Left ventricle myocardium superior (tissue), 1 donor: ENCODE data around the gene VENTX. TPM values are rescaled to one million over a fixed set of nuclear protein-coding genes. Genes with fewer than 3 reads are reported as not detected.
"Not testable (repeated sequence)": the region's sequence is repeated elsewhere in the genome, so short reads cannot be mapped to it uniquely, and the experiment has no call there.

ENCODE experiments used
- ATAC-seq: fragments of 200-7000 bp; cut with Tn5 transposase; one replicate; pipeline ENCODE4 v1.9.1; 2020; ENCODE audit warnings: mild to moderate bottlenecking, moderate library complexity
- DNase-seq: peaks from one replicate; pipeline ENCODE4 v3.0.0-alpha.2; 2020
- intact Hi-C: fragments of 100-400 bp; cut with micrococcal nuclease; formaldehyde crosslinking; loops from one replicate; pipeline ENCODE4 v1.11.0; 2022
- total RNA-seq: library from RNA; stranded (reverse); fragmentation: NEBNext Ultra II Directional; extraction: Animal tissue kit (Norgen Biotek cat#: 25700); gene quantifications from one replicate; pipeline ENCODE4 v1.2.1, GENCODE V29; 2021
- donor health status: DM: no; HTN: yes; CAD: no; lungs with severe emphysema.

Gene VENTX
- total RNA-seq, 1 donor from 2014 or later: 0.99 TPM

DNA sequence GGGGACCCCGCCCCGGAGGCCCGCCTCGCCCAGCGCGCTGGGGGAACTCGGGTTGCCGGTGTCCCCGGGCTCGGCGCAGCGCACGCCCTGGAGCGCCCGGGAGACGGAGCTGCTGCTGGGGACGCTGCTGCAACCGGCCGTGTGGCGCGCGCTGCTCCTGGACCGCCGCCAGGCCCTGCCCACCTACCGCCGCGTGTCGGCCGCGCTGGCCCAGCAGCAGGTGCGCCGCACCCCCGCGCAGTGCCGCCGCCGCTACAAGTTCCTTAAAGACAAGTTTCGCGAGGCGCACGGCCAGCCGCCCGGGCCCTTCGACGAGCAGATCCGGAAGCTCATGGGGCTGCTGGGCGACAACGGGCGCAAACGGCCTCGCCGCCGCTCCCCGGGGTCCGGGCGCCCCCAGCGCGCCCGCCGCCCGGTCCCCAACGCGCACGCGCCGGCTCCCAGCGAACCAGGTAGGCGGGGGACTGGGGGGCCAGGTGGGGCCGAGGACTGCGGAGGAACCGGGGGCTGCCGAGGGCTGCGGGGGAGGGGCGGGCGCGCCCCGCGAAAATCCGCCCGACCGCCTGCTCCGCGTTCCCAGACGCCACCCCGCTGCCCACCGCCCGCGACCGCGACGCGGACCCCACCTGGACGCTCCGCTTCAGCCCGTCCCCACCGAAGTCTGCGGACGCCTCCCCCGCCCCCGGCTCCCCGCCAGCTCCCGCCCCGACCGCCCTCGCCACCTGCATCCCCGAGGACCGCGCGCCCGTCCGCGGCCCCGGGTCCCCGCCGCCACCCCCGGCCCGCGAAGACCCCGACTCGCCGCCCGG, 7.1 kb upstream of the VENTX start:
- intact Hi-C loops: no loop called here
- ATAC-seq (no peak), DNase-seq (peak; percentile 59)

DNA sequence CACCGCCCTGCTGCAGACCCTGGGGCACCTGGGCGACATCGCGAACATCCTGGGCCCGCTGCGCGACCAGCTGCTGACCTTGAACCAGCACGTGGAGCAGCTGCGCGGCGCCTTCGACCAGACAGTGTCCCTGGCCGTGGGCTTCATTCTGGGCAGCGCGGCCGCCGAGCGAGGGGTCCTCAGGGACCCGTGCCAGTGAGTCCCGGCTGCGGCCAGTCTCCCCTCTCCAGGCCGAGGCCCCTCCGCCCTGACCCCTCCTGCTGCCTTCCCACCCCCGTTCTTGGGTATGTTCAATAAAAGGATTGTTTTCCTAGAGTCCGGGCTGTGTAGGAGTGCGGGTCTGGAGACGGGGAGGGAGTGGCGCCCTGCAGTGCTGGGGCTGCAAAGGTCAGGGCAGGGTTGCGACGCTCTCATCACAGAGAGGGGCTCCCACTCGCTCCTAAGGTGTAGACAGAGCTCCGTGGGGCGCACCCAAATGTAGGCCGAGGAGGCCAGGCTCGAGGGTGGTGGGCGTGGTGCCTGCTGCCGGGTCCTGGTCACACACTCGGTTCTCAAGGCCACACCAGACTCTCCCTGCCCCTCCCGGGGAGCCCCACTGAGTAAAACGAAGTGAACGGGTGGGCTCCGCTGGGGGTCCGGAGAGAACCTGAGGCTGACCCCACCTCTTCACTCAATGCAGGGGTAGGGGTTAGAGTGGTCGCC, 6.3 kb upstream of the VENTX start:
- no peak for DNase-seq
- no peak for ATAC-seq
- intact Hi-C loops: no loop called here

DNA sequence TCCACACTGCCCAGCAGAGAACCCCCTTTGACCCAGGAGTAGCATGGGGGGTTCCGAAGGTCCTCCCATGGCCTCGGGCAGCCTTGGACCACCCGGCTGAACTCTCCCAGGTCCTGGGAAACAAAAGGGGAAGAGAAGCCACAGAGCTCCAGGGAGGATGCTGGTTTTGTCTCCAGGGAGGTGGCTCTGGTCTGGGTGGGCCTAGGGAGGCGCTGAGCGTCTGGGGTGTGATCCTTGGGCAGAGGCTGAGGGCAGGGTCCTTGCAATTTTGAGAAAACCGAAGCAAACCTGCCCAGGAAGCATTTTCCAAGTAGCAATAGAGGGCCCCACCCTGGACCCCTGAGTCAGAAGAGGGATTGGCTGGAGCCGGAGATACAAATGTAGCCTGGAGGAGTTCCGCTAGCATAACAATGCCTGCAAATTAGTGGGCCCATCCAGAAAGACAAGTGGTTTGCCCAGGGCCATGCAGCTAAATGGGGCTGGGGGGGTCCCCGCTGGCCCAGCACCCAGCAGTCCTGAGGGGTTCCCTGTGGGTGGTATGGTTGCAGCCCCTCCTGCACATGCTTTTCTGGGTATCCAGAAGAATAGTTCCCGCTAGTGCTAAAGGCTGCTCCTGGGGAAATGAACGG, 5.6 kb upstream of the VENTX start:
- no peak for DNase-seq
- ATAC-seq: no peak
- intact Hi-C loops: no loop called here

DNA sequence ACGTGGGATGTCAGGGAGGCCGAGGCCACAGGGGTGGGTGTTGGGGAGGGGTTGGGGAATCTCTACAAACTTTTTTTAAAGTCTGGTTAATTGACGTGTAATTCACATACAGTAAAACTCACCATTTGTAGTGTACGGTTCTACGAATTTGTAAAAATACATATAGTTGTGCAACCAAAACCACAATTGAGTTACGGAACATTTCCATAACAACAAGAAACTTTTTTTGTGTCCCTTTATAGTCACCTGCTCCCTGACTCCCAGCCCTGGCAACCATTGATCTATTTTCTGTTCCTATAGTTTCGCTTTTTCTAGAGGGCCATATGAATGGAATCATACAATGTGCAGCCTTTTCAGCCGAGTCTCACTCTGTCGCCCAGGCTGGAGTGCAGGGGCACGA, 2.9 kb upstream of the VENTX start:
- ATAC-seq, DNase-seq, intact Hi-C loops: not testable (repeated sequence)

DNA sequence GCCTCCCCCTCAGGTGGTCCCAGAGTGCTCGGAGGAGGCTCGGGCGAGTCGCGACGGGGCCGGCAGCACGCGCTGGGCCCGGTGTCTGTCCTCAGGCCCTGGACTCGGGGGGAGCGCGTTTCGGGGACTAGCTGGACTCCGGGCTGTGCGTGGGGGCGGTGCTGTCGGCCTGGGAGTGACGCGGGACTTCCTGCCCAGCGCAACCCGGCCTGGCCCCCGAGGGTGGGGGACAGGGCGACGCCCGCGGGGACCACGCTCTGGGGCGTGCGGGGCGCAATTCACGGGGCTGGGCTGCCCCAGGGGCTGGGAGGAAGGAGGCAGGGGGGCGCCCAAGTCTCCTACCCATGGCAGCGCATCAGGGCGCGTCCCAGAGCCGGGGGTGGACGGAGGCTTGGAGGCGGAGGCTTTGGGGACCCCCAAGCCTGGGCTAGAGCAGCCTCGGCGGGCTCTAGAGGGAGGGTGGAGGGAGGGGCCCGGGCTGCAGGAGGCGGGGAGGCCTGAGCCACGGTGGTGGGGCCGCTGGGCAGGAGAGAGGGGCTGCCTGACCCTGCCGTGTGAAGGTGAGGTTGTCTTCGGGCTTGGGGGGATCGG, 2.3 kb upstream of the VENTX start:
- ATAC-seq (peak; percentile 52), DNase-seq (peak; percentile 62)
- intact Hi-C loops: no loop called here

DNA sequence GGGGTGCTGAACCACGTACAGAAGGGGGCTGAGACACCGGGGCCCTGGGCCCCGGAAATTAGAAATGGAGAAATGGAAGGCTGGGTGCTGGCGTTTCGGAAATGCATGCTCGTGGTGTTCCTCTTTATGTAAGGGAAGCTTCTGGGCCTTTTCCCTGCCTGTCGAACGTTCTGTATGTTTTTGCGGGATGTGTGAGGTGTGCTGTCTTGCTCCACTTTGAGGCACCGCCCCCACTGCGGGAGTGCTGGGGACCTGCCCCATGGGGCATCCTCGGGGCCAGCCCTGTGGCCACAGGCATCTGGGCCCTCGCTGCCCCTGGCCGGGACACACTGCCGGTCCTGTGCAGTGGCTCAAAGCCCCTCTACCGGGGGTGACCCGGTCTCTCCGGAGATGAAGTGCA, 1.7 kb upstream of the VENTX start:
- DNase-seq: no peak
- ATAC-seq: peak; percentile 44
- intact Hi-C loops: no loop called here

DNA sequence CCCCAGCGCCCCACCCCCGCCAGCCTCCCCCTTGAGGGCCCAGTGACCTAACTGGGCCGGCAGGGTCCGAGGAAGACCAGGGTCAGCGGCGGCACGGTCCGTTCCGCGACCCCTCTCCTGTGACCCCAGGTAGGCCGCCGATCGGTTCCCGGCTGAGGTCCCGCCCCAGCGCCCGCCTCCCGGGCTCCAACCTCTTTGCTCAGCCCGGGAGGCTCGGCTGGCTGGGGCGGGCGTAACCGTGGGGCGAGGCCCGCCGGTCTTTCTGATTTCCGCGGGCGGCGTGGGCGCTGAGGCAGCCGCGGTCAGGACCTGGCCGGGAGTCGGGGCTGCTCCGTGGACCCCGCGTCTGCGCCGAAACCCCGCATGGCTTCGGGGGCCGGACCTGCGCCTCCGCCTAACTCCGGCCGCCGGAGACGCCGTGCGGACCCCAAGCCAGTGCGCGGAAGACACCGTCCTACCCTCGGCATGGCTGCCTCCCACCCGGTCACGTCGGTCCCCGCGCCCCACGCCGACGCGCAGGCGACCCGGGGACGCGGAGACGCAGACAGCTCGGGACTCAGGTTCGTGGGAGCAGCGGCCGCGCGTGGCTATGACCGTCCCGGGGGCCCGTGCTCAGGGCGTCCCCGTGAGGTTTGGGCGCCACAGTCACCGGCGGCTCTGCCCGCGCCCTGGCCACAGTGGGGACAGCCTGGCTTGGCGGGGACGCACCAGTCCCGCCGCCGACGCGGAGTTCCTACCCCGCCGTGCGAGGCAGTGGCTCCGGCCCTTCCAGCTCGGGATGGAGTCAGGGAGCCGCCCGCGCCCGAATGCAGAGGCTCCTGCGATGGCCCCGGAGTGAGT, 1.0 kb upstream of the VENTX start:
- no peak for DNase-seq
- intact Hi-C loops: no loop called here

DNA sequence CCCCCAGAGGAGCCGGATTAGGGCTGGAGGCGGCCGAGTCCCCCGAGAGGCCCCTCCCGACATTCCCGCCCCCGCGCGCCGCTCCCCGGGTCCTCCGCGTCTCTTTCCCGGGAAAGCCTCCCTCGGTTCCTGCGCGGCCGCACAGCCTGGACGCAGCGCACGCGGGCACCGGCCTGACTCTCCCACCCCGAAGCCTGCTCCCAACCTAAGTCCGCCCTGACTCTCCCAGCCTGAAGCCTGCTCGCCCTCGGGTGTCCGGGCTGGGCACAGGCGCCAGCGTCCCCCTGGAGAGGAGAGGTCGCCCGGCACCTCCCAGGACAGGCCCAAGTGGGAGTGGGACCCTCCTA, 441 bp upstream of the VENTX start:
- ATAC-seq: no peak
- intact Hi-C loops: no loop called here
- DNase-seq: no peak

More for the DNA sequence above, 1.0 kb upstream of the VENTX start:
- peak; percentile 23 for ATAC-seq

DNA sequence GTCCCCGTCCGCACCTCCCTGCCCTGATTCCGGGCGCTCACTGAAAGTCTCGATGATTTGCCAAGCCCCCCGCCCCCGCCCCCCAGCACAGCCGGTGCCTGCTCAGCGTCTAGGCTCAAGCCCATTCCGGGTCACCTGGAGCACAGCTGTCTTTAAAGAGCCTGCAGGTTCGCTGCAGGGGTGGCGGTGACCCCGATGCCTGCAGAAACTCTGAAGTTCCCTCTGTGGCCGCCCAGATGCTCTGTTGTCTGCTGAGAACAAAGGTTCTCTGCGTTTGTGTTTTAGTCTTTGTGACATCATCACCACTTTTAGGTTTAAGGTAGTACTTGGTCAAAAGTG, 780 bp downstream of the VENTX start:
- DNase-seq: no peak
- no peak for ATAC-seq
- intact Hi-C loops: no loop called here

DNA sequence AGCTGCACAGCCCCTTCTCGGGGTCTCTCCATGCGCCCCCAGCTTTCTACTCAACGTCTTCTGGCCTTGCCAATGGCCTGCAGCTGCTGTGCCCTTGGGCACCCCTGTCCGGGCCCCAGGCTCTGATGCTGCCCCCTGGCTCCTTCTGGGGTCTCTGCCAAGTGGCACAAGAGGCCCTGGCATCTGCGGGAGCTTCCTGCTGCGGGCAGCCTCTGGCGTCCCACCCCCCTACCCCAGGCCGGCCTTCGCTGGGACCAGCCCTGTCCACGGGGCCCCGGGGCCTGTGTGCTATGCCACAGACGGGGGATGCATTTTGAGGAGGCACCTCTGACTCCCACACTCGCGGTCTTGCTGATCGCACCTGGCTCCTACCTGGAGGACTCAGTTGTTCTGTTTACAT, 2.3 kb downstream of the VENTX start:
- ATAC-seq (no peak), DNase-seq (no peak)
- intact Hi-C loops: no loop called here

DNA sequence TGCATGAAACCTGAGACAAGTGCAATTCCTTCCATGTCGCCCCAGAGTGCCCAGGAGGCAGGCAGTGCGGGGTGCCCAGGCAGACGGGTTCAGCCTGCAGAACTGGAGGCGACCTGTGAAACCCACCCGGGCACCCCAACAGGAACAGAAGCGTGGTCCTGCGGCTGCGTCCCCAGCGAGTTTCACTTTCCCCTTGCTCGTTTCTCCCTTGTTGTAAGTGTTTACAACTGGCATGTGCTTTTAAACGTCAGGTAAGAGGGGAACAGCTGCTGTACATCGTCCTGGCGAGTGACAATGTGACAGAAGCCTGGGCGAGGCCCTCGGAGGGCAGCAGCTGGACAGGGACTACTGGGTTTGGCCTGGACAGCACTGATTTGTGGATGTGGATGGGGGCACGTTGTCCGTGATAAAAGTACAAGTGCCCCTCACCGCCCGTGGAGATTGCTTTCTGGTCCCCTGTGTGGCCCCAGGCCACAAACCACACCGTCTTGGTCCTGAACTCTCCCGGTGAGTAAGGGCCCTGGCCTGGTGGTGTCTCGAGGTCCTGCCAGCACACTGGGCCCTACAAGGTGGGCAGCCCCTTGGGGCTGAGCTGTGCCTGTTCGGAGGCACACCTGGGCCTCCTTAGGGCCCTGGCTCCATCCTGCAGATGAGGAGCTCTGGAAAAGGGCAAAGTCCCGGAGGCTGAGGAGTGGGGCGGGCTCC, 4.0 kb downstream of the VENTX start:
- intact Hi-C loops: no loop called here
- ATAC-seq: no peak
- DNase-seq: peak; percentile 23

DNA sequence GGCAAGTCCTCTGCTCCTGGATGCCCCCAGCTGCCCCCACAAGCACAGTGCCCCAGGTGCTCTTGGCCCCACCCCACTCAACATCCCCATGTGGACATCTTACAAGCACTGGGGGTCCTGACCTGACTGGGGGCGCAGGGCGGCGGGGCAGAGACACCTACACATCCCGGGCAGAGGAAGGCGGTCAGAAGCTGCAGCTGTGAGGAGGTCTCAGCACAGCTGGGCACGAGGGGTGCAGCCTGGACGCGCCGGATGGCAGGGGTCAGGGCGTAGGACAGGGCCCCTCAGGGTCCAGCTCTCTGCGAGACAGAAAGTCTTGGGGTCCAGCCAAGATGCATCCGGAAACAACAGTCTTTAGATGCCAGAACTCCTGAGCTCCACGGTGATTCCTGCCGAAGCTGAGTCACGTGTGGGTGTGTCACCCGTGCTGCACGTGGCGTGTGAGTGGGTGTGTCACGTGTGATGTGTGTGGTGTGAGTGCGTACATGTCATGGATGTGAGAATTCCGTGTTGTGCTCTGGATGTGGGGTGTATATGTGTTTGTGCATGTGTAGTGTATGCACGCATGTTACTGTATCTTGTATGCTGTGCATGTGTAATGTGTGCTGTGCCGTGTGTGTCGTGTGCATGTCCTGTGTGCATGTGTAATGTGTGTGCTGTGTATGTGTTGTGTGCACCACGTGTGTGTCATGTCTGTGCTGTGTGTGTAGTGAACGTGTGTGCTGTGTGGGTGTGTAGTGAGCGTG, 5.1 kb downstream of the VENTX start:
- DNase-seq (no peak), ATAC-seq (no peak)
- intact Hi-C loops: no loop called here

DNA sequence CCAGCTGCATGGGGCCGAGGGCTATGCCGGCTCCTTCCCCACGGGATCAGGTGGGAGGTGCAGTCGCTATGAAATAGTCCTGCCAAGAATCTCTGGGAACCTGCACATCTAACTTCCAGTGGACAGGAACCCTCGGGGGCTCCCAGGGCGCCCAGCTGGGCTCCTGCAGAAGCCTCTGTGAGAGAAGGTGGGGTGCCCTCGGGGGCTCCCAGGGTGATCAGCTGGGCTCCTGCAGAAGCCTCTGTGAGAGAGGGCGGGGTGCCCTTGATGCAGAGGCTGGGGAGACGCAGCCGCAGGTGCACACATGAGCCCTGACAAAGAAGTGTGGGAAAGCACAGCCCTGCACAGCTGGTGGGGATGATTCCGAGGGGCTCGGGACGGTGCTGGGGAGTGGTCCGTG, 5.9 kb downstream of the VENTX start:
- intact Hi-C loops: no loop called here
- no peak for ATAC-seq
- no peak for DNase-seq

DNA sequence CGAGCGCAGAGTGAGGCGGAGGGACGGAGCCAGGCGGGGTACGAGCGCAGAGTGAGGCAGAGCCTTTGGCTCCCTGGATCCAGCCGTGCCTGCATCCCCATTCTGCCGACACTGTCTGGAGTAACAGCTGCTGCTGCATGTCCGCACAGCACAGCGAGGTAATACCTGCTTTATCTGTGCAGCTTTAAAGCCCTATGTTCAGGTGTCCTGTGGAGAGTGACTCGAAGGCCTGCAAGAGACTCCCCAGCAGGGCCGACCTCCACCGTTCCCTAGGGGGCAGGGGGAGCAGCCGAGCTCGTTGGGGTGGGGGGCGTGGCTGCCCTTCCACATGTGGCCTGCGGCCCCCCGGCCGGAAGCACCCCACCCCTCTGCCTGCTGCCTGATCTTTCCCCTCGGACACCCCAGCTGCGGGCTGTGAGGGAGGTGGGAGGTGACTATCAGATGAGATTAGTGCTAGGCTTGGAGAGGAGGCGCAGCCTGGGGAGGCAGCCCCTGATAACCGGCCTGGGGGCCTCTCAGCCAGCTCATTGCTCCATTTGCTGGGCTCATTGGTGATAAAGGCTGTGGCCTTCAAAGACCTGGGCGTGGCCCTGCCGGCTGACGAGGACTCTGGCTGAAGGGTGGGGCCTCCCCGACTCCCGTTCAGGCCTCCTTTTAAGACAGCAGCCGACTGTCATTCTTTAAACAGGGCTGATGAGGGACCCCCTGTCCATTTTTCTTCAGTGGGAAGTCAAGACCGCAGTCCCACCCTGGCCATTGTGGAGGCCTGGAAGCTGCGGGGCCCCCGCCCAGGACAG, 8.0 kb downstream of the VENTX start:
- DNase-seq (no peak), ATAC-seq (no peak)
- intact Hi-C loops: no loop called here

DNA sequence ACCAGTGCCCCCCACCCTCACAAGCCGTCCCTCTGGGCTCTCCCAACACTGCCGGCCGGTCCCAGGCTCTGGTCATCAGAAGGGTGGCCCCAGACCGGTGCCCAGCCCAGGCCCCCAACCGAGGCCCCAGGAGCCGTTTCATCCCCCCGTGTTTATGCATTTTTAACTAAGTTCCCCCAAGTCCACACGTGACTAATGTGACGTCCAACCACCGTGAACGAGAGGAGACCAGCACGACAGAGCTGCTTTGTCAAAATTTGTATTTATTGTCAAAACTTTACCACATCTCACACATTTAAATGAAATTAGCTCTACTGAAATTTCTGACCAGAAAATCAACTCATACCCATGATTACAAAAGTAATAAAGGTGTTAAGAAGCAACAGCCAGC, 8.6 kb downstream of the VENTX start:
- intact Hi-C loops: no loop called here
- no peak for DNase-seq
- no peak for ATAC-seq

DNA sequence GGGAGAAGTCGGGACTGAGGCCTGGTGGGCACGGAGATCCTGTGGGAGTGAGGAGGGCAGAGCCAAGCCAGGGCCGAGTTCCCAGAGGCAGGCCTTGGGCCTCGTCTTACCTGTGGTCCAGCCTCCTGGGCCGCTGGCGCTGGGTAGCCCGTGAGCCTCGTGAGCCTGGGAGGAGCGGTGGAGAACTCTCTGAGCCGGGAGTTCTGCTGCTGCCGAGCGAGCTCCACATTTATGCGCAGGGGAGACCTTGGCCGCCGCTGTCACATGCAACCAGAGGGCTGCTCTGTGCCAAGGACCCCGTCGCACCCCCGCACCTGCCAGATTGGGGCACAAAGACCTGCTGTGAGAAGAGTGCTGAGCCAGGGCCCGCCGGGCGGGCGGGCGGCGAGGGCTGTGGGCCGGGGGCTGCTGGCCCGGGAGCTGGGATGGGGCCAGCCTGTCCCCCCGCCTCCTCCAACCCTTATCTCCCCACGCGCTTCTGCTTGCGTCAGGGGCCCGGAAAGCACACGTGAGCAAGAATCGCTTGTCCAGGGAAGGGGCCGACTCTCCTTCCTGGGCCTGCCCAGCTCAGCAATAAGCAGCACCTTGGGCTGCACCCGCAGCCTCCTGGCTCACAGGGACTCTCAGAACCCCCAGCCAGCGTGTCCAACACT, 10.2 kb downstream of the VENTX start:
- DNase-seq: no peak
- intact Hi-C loops: no loop called here
- no peak for ATAC-seq

DNA sequence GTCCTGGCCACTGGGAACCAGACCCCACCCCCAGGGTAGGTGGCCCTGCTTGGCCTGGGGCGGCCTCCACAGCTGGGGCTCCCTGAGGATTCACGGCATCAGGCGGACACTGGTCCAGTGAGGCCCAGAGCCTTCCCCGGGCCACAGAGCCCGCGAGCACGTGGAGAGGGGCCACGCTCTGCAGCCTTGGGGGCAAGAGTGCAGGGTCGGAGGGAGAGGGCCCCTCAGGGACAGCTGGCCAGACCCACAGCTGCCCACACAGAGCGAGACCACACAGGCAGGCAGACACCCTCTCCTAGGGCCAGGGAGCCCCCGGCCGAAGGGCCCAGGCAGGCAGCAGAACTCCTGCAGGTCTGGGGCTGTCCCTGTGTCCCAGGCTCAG, 10.7 kb downstream of the VENTX start:
- intact Hi-C loops: no loop called here
- ATAC-seq: no peak
- no peak for DNase-seq
